ENCODE data around the gene OR51E1.

Gene OR51E1

DNA sequence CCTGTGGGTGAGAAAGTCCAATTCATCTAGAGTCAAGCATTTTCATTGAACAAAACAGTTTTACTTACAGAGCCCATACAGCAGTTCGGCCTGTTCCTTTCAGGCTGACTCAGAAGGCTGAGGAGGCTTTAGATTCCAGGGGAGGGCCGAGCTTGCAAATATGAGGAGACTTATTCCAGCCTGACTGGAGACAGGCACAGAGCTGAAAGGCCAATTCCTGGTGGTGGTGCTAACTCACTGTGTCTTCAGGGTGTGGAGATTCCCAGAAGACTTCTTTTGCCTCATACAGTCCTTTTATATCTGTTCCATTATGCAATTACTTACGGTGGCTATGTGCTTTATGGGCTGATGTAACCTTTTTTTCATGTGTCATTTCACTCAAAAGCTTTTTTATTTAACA lies 53.8 kb downstream of the OR51E1 start, which contains the start of gene OR51E2:
TSS of gene OR51E2 (minus strand) at position 269 of the 400 bp plus-strand sequence. CDS start 15,142 bp downstream, outside the sequence.
- POLR2A ChIA-PET = no interaction called here
- TF ChIP-seq, protein P1, sequence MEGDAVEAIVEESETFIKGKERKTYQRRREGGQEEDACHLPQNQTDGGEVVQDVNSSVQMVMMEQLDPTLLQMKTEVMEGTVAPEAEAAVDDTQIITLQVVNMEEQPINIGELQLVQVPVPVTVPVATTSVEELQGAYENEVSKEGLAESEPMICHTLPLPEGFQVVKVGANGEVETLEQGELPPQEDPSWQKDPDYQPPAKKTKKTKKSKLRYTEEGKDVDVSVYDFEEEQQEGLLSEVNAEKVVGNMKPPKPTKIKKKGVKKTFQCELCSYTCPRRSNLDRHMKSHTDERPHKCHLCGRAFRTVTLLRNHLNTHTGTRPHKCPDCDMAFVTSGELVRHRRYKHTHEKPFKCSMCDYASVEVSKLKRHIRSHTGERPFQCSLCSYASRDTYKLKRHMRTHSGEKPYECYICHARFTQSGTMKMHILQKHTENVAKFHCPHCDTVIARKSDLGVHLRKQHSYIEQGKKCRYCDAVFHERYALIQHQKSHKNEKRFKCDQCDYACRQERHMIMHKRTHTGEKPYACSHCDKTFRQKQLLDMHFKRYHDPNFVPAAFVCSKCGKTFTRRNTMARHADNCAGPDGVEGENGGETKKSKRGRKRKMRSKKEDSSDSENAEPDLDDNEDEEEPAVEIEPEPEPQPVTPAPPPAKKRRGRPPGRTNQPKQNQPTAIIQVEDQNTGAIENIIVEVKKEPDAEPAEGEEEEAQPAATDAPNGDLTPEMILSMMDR (IDR thresholded peaks at IDR 0.05; ENCODE audit: insufficient read depth, low read length, missing control alignments) = no peak
- peak; percentile 58 for DNase-seq (ENCODE audit: low read depth, low spot score)
- CTCF ChIA-PET = interaction anchor here (1.0 to 2.8 kb wide), 3 partner anchors 15 to 61 kb away, joined by 3 to 12 read pairs (median 3); partner anchors contain the start of gene OR51D1
- no peak within 1 kb of the TSS for H3K4me3 ChIP-seq (ENCODE audit: low read depth, low read length)

DNA sequence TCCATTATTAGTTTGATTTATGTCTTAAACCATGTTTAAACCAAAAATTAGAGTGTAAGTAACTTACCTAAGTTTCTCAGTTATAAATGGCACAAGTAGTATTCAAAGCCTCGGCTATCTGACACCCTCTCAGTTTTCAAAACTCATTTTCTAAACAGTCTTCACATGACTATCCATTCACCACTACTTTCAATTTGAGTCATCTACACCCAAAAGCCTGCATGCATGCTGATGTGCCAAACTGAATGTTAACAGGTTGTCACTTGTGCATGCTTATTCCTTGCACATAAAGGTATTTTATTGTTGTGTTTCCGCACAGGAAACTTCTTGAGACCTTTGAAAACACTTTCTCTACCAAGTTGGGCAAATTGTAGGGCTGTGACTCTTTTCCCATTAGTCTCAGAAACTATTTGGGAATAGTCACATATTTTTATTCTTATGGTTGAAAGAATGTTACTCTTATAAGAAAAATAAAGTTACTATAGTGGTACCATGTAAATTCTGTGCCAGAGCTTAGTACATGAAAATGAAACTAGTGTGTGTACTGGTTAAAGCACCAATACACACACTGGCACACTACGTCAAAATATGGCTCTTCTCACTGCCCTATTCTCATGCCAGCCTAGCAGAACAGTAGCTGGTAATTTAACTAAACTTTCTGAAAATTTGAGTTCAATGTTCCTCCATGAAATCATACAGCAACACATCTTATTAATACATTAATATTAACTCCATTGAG lies 56.1 kb downstream of the OR51E1 start:
- CTCF ChIA-PET = no interaction called here
- POLR2A ChIA-PET = no interaction called here
- TF ChIP-seq, protein P1 (IDR thresholded peaks at IDR 0.05; ENCODE audit: insufficient read depth, low read length, missing control alignments) = no peak
- no peak overlapping the region for H3K4me3 ChIP-seq (ENCODE audit: low read depth, low read length)
- DNase-seq (ENCODE audit: low read depth, low spot score) = no peak

DNA sequence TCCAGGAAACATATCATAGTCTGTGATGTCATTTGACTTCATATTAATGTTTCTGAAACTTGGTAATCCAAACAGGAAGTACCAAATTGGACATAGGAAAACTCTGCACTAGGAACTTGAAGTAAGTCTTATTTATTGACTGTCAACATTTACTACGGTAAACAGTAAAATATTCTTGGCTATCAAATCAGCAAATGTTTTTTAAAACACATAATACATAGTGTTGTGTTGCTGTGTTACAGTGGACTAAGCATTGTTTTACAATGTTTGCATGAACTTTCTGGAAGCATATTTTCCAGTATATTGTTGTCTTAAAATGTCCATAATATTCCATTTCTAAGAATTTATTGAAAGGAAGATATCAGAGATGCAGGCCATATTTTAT lies 56.6 kb downstream of the OR51E1 start:
- no peak overlapping the region for H3K4me3 ChIP-seq (ENCODE audit: low read depth, low read length)
- TF ChIP-seq, protein P1 (IDR thresholded peaks at IDR 0.05; ENCODE audit: insufficient read depth, low read length, missing control alignments) = no peak
- CTCF ChIA-PET = no interaction called here
- POLR2A ChIA-PET = no interaction called here
- DNase-seq (ENCODE audit: low read depth, low spot score) = no peak

DNA sequence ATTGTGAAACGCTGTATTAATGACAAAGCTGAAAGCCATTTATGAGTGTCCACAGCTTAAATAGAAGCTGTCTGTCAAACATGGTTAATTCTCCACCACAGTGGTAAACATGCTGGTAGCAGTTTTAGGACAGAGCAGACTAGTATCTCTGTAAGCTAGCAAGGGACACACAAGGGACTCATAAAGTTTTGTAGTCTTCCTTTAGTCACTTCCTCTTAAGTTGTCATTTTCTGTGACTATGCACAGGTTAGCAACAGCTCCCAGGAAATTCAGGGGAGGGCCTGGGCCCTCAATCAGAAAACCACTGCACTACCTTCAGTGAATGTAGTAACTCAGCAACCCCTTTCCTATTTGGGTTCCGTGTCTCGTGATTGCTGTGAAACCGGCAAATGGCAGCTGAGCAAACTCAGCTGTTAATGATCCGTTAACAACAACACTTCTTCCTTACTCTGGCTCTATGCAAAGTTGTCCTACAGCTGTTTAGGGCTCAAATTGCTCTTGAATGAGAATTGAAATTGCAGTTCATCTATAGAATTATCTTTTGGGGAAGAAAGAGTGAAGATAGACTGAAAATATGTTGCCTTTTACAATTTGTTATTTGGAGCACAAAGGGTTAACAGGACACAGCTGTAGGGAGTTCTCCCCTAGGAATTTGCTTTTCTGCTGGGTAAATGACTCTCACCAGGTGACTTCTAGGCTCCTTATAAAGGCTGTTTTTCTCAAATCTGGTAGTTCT lies 60.4 kb downstream of the OR51E1 start, which contains the start of gene MMP26:
TSS of gene MMP26 (plus strand) at position 731 of the 736 bp plus-strand sequence.
- CTCF ChIA-PET = interaction anchor here (1.2 kb wide), 1 partner anchor 67 kb away, joined by 4 read pairs; the partner anchor contains the start of gene OR51D1
- DNase-seq (ENCODE audit: low read depth, low spot score) = no peak
- TF ChIP-seq, protein P1 (IDR thresholded peaks at IDR 0.05; ENCODE audit: insufficient read depth, low read length, missing control alignments) = no peak
- H3K4me3 ChIP-seq (ENCODE audit: low read depth, low read length) = no peak within 1 kb of the TSS
- POLR2A ChIA-PET = no interaction called here

DNA sequence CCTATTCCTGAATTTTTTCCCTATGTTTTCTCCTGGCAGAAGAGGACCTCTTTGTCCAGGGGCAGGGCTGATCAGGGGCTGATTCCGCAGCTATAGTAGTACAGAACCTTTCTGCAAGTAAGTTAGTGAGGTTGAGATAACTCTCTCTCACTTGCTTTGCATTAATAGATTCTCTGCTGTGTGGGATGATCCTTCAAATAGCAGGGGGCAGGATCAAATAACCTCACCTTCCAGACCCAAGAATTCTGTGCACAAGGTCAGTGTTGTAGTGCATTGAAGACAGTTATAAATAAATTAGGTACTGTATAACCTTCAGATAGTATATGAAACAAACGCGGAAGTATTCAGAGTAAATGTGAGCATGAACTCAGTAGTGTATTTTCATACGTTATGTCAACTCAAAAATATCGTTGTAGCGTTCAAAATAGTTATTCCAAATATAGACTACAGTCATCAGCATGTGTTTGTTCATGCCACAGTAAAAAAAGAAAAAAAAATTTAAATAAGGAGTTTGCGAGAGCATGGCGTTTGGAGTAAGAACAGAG lies 61.1 kb downstream of the OR51E1 start:
- no peak for DNase-seq (ENCODE audit: low read depth, low spot score)
- TF ChIP-seq, protein P1 (IDR thresholded peaks at IDR 0.05; ENCODE audit: insufficient read depth, low read length, missing control alignments) = no peak
- no peak overlapping the region for H3K4me3 ChIP-seq (ENCODE audit: low read depth, low read length)
- ChIA-PET POLR2A (no interaction called here), CTCF (interaction anchor here (1.2 kb wide), 1 partner anchor 68 kb away, joined by 4 read pairs; the partner anchor contains the start of gene OR51D1)

Data from AG04449 (cell line).